HepG2 (cell line): ENCODE measurements around the gene CHCHD5. TPM values are rescaled to one million over a fixed set of nuclear protein-coding genes. Genes with fewer than 3 reads are reported as not detected.

ENCODE experiments used
- ATM ChIP-seq: fragments of 450-650 bp; IDR thresholded peaks from 2 replicates; pipeline ENCODE4 v1.7.1; 2017; ENCODE audit warnings: mild to moderate bottlenecking, borderline replicate concordance
- ATRX ChIP-seq: sonication (generic); formaldehyde crosslinking; IDR thresholded peaks from 2 replicates; pipeline ENCODE4 v1.4.0; 2020; ENCODE audit warnings: missing genetic modification reagents, borderline replicate concordance
- EED ChIP-seq: sonication (generic); formaldehyde crosslinking; IDR thresholded peaks from 2 replicates; pipeline ENCODE4 v1.5.0; 2020; ENCODE audit warnings: mild to moderate bottlenecking, missing genetic modification reagents
- FOSL1 ChIP-seq: sonication (generic); formaldehyde crosslinking; IDR thresholded peaks from 2 replicates; pipeline ENCODE4 v1.9.0; 2021; ENCODE audit warnings: missing genetic modification reagents, borderline replicate concordance
- HNRNPH1 ChIP-seq: fragments of 200-400 bp; formaldehyde crosslinking; optimal IDR thresholded peaks from 2 replicates; pipeline ENCODE3; 2017; ENCODE audit warnings: mild to moderate bottlenecking, low read depth, low read length
- MAFG ChIP-seq: sonication (generic); formaldehyde crosslinking; IDR thresholded peaks from 2 replicates; pipeline ENCODE4 v1.5.1; 2020; ENCODE audit warnings: mild to moderate bottlenecking, missing genetic modification reagents
- NPAS2 ChIP-seq: sonication (generic); formaldehyde crosslinking; IDR thresholded peaks from 2 replicates; pipeline ENCODE4 v1.8.0; 2022; ENCODE audit warnings: mild to moderate bottlenecking, missing genetic modification reagents, borderline replicate concordance
- RAD21 ChIP-seq: fragments of 450-650 bp; formaldehyde crosslinking; IDR thresholded peaks from 2 replicates; pipeline ENCODE4 v1.5.0; 2020; ENCODE audit warnings: mild to moderate bottlenecking
- SALL2 ChIP-seq: sonication (generic); formaldehyde crosslinking; IDR thresholded peaks from 2 replicates; pipeline ENCODE4 v1.8.1; 2023; ENCODE audit warnings: mild to moderate bottlenecking, missing genetic modification reagents, inconsistent platforms
- SETDB1 ChIP-seq: sonication (generic); formaldehyde crosslinking; IDR thresholded peaks from 2 replicates; pipeline ENCODE4 v1.5.1; 2020; ENCODE audit warnings: missing genetic modification reagents, mild to moderate bottlenecking, borderline replicate concordance
- SIN3A ChIP-seq: IDR thresholded peaks from 2 replicates; pipeline ENCODE4 v1.6.1; 2011; ENCODE audit warnings: low read depth, mild to moderate bottlenecking, control low read depth, low read length, borderline replicate concordance
- SRF ChIP-seq: IDR thresholded peaks from 2 replicates; pipeline ENCODE4 v1.6.1; 2011; ENCODE audit warnings: mild to moderate bottlenecking, low read depth, low read length, moderate library complexity
- ZFP36L2 ChIP-seq: sonication (generic); formaldehyde crosslinking; IDR thresholded peaks from 2 replicates; pipeline ENCODE4 v1.4.0; 2020; ENCODE audit warnings: missing genetic modification reagents
- ZNF564 ChIP-seq: sonication (generic); formaldehyde crosslinking; IDR thresholded peaks from 2 replicates; pipeline ENCODE4 v1.8.1; 2023; ENCODE audit warnings: mild to moderate bottlenecking, missing genetic modification reagents
- ZNF720 ChIP-seq: sonication (generic); formaldehyde crosslinking; IDR thresholded peaks from 2 replicates; pipeline ENCODE4 v1.4.0; 2020; ENCODE audit warnings: missing genetic modification reagents
- ZSCAN21 ChIP-seq: sonication (generic); formaldehyde crosslinking; IDR thresholded peaks from 2 replicates; pipeline ENCODE4 v1.8.0; 2022; ENCODE audit warnings: mild to moderate bottlenecking, missing genetic modification reagents, moderate library complexity, borderline replicate concordance
- polyA plus RNA-seq, 8 experiments: library from polyadenylated mRNA; depleted of rRNA in 3 of 8; stranded (reverse) in 7 of 8; unstranded in 1 of 8; fragments of >200 nt; fragmentation: Illumina TruSeq in 4 of 8; extraction: Trizol in 4 of 8; gene quantifications; 2 replicates each; pipeline versions ENCODE4 v1.2.1 to v1.2.3, GENCODE V29; 2011 to 2016; ENCODE audit warnings: low read depth in 4 of 8, missing spikeins in 1 of 8, mixed read lengths in 1 of 8; ENCODE audit not compliant: insufficient read depth in 1 of 8
- total RNA-seq, 5 experiments: library from RNA; depleted of rRNA; stranded (reverse); fragments of >200 nt; fragmentation: Illumina TruSeq; extraction: Trizol; gene quantifications; 2 replicates each; pipeline ENCODE4 v1.2.3, GENCODE V29; 2016; ENCODE audit warnings: low read depth in 1 of 5
- TF ChIP-seq, protein P1 (sequence below): sonication (generic); IDR thresholded peaks from 2 replicates; pipeline ENCODE4 v1.6.1; 2016; ENCODE audit warnings: low read depth, borderline replicate concordance
- TF ChIP-seq, protein P2 (sequence below): sonication (generic); formaldehyde crosslinking; IDR thresholded peaks from 2 replicates; pipeline ENCODE4 v1.4.0; 2020; ENCODE audit warnings: mild to moderate bottlenecking, missing genetic modification reagents, borderline replicate concordance
- TF ChIP-seq, protein P3 (sequence below): sonication (generic); formaldehyde crosslinking; IDR thresholded peaks from 2 replicates; pipeline ENCODE4 v1.4.0; 2020; ENCODE audit warnings: mild to moderate bottlenecking, missing genetic modification reagents
- TF ChIP-seq, protein P4 (sequence below): sonication (generic); formaldehyde crosslinking; conservative IDR thresholded peaks from 2 replicates; pipeline ENCODE4 v1.8.1; 2023; ENCODE audit warnings: missing genetic modification reagents

CHCHD5 gene
- total and polyA plus RNA-seq, 2 of the 13 experiments (the other 11 are each of a cell fraction or from before 2014, with no cell fraction given): 19.0 to 23.9 TPM

DNA sequence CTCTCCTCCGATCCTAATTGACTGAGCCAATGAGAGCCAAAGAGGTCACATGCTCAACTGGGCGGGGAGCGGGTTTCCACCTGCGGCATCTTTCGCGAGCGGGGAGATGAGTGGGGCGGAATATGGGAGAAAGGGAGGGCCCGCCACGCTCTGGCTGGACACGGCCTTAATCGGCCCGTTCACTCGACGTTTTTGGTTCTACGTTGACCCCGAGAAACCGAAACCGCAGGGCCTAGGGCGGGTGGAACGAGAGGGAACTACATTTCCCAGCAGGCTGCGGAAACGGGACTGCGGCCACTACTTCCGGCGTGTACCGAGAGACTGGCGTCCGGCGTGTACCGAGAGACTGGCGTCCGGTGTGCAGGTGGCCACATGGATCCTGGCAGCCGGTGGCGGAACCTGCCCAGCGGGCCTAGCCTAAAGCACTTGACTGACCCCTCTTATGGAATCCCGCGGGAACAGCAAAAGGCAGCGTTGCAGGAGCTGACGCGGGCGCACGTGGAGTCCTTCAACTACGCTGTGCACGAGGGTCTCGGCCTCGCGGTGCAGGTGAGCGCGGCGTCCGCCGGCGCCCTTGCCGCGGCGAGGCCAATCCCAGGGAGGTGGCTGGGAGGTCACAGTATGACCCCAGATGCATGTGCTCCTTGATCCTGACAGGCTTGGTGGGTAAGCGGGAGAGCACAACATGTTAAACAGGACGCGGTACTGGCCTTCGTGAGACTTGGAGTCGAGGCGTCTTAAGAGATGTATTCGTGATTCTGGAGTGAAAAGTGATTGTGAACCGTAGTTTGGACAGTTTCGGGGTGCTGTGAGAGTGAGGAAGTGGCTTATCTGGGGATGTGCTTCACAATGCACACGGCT, 42.1 kb upstream of the CHCHD5 start, which contains the start of gene POLR1B (continued):
- TF ChIP-seq, protein P1, sequence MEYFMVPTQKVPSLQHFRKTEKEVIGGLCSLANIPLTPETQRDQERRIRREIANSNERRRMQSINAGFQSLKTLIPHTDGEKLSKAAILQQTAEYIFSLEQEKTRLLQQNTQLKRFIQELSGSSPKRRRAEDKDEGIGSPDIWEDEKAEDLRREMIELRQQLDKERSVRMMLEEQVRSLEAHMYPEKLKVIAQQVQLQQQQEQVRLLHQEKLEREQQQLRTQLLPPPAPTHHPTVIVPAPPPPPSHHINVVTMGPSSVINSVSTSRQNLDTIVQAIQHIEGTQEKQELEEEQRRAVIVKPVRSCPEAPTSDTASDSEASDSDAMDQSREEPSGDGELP: peak; percentile 79; the same call in 1 of the 2 replicates
- TF ChIP-seq RAD21 (CRISPR knock-in tag): peak; percentile 44
- TF ChIP-seq NPAS2: no peak
- TF ChIP-seq FOSL1: peak; percentile 47; the same call in 1 of the 2 replicates
- TF ChIP-seq SETDB1 (CRISPR knock-in tag): no peak
- peak; percentile 95; the same call in 1 of the 2 replicates for TF ChIP-seq SALL2 (CRISPR knock-in tag)
- TF ChIP-seq ATM: no peak
- TF ChIP-seq, protein P2, sequence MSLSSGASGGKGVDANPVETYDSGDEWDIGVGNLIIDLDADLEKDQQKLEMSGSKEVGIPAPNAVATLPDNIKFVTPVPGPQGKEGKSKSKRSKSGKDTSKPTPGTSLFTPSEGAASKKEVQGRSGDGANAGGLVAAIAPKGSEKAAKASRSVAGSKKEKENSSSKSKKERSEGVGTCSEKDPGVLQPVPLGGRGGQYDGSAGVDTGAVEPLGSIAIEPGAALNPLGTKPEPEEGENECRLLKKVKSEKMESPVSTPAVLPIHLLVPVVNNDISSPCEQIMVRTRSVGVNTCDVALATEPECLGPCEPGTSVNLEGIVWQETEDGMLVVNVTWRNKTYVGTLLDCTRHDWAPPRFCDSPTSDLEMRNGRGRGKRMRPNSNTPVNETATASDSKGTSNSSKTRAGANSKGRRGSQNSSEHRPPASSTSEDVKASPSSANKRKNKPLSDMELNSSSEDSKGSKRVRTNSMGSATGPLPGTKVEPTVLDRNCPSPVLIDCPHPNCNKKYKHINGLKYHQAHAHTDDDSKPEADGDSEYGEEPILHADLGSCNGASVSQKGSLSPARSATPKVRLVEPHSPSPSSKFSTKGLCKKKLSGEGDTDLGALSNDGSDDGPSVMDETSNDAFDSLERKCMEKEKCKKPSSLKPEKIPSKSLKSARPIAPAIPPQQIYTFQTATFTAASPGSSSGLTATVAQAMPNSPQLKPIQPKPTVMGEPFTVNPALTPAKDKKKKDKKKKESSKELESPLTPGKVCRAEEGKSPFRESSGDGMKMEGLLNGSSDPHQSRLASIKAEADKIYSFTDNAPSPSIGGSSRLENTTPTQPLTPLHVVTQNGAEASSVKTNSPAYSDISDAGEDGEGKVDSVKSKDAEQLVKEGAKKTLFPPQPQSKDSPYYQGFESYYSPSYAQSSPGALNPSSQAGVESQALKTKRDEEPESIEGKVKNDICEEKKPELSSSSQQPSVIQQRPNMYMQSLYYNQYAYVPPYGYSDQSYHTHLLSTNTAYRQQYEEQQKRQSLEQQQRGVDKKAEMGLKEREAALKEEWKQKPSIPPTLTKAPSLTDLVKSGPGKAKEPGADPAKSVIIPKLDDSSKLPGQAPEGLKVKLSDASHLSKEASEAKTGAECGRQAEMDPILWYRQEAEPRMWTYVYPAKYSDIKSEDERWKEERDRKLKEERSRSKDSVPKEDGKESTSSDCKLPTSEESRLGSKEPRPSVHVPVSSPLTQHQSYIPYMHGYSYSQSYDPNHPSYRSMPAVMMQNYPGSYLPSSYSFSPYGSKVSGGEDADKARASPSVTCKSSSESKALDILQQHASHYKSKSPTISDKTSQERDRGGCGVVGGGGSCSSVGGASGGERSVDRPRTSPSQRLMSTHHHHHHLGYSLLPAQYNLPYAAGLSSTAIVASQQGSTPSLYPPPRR (CRISPR knock-in tag): peak; percentile 64; the same call in 1 of the 2 replicates
- TF ChIP-seq, protein P3, sequence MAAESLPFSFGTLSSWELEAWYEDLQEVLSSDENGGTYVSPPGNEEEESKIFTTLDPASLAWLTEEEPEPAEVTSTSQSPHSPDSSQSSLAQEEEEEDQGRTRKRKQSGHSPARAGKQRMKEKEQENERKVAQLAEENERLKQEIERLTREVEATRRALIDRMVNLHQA (CRISPR knock-in tag): no peak
- no peak for TF ChIP-seq HNRNPH1
- TF ChIP-seq EED (CRISPR knock-in tag): peak; percentile 97
- TF ChIP-seq, protein P4, sequence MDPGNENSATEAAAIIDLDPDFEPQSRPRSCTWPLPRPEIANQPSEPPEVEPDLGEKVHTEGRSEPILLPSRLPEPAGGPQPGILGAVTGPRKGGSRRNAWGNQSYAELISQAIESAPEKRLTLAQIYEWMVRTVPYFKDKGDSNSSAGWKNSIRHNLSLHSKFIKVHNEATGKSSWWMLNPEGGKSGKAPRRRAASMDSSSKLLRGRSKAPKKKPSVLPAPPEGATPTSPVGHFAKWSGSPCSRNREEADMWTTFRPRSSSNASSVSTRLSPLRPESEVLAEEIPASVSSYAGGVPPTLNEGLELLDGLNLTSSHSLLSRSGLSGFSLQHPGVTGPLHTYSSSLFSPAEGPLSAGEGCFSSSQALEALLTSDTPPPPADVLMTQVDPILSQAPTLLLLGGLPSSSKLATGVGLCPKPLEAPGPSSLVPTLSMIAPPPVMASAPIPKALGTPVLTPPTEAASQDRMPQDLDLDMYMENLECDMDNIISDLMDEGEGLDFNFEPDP (CRISPR knock-in tag): peak; percentile 97; the same call in 1 of the 2 replicates
- no peak for TF ChIP-seq ZFP36L2 (CRISPR knock-in tag)
- TF ChIP-seq SIN3A: peak; percentile 97
- TF ChIP-seq ZNF564 (CRISPR knock-in tag): no peak; the same call in 1 of the 2 replicates
- 0 out of 2 replicates have a peak, but pooled peaks have one; percentile 52 for TF ChIP-seq ZNF720 (CRISPR knock-in tag)
- peak; percentile 42 for TF ChIP-seq SRF
- TF ChIP-seq ZSCAN21 (CRISPR knock-in tag): peak; percentile 78; the same call in 1 of the 2 replicates
- TF ChIP-seq MAFG: no peak
- no peak; the same call in 1 of the 2 replicates for TF ChIP-seq ATRX (CRISPR knock-in tag)
